GM21515 (cell line): ENCODE data around the gene TSPAN1.

Experiments
- ATAC-seq: cut with Tn5 transposase; IDR thresholded peaks from one replicate; pipeline ENCODE4 v1.9.1; 2021; ENCODE audit not compliant: unreplicated experiment

The TSPAN1 gene, protein sequence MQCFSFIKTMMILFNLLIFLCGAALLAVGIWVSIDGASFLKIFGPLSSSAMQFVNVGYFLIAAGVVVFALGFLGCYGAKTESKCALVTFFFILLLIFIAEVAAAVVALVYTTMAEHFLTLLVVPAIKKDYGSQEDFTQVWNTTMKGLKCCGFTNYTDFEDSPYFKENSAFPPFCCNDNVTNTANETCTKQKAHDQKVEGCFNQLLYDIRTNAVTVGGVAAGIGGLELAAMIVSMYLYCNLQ

DNA sequence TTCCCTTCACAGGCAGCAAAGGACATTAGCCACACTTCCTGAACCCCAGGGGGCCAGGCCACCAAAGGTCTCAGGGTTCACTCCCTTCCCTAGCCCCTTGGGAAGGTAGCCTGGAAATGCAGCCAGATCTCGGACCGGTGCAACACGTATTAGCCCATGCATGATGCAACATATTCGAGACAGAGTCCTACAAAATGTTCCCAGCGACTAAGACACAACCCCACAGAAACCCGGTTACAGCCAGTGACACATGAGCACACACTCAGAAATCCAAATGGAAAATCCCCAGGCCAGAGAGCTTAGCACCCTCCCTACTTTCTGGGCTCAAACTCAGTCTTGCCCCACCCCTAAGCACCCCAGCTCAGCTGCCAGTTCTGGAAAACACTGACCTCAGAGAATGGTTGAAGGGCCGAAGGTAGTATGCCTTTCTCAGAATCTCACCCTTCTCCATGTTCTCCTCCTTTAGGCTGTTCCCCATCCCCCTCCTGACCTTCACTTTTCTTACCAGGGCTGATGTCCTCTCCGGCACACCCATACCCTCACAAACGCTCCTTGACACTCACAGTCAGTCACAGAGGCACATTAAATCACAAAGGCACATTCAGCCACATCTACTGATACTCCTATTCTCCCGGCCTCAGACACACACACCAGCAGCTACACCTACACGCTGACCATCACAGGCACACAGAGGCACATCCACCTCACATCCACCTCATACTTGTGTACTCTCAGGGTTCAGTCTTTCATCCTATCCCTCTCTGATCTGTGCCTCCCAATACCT, at the start of gene TSPAN1:
Gene TSPAN1 (plus strand): TSS at position 640 of the 784 bp plus-strand sequence. CDS start 6,021 bp downstream, outside the sequence.
- no peak for ATAC-seq

DNA sequence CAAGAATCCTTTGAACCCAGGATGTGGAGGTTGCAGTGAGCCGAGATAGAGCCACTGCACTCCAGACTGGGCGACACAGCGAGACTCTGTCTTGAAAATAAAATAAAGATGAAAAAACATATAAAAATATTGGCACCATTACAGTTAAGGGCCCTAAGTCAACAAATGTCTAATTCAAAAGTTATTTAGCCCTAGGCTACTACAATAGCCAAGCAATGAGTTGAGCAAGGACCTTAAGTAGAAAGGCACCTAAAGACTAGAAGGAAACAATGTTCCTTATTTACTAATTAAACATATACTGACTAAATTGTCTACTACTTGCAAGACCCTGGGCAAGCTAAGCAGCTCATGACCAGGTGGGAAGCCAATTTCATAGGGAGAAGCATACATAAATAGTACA, 46.5 kb upstream of the TSPAN1 start:
- no peak for ATAC-seq

DNA sequence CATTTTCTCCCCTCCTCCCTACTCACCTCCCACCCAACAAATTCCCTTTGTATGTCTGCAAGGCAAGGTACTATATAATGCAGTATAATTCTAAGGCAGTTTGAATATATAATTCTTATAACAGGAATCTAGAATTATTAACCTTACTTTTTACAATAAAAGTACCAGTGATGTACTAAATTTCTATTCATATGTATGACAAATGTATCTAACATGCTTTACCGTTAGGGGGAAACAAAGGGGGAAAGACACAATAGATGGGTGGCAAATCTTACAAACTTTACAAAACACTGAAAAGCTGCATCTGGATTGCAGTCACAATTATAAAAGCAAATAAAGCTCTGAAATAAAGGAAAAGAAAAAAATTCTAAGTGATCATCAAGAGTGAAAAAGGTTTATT, 44.8 kb upstream of the TSPAN1 start:
- no peak for ATAC-seq

DNA sequence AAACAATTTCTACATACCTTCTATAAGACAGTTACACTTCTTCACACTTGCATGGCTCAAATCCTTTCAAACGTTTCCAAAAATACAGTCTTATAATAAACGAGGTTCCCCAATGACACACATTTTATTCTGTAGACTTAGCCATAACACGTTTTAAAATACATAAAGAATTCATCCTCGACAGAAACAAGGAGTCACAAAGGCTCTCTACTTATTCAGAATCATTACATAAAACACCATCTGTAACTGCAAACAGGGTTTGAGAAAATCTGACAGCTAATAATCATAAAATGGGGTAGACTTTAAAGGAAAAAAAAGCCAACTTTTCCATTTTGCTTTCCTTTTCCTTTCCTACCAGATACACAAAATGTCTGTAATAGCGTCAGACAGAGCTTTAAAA, 44.3 kb upstream of the TSPAN1 start:
- ATAC-seq = no peak

DNA sequence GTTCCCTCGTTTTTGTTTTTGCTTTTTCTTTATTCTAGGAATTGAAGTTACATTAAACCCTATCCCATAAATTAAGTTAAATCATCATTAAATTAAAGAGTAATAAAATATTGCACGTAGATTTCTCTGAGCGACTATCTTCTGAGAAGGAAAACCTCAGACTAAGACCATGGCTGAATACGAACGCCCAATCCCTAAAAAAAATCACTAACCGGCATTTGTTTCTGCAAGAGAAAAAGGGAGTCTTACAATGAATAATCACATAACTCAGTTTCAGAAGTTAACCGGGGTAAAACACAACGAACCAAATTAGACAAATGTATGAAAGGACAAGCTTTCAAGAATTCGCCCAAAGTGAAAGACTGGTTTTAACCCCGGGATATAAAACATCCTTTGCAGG, 43.8 kb upstream of the TSPAN1 start:
- ATAC-seq = no peak

DNA sequence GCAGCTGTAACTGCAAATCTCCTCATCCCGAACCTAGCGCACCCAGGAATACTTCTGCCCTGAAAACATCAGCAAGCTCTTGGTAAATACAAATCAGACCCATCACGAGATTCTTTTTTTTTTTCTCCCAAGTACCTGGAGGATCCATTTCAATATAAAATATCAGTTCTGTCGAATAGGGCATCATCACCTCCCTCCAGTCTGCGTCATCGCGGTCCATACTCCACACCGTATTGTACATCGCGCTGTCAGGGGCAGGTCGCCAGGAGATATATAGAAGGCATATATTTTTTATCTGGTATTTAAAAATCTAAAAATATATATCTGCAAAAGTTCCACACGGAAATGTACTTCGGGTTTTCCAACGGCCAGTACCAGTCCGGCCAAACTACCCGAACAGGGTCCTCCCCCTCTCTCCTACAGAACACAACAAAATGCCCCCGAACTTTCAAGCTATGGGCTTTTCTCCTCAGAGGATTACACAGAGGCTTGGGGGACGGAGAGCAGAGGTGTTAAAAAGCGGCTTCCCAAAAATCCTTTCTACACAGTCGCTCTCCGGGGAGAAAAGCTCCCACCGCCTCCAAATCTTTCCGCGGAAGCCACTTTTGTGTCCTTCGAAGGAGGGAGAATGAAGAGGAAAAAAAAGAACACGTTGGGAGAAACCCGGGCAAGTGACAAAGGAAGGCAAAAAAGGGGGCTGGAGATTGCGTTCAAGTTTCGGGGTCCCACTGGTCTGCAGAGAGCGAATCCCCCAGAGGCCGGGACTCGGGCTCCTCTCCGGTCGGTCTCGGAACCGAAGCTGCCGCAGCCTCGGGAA, 43.0 kb upstream of the TSPAN1 start:
- ATAC-seq = no peak

DNA sequence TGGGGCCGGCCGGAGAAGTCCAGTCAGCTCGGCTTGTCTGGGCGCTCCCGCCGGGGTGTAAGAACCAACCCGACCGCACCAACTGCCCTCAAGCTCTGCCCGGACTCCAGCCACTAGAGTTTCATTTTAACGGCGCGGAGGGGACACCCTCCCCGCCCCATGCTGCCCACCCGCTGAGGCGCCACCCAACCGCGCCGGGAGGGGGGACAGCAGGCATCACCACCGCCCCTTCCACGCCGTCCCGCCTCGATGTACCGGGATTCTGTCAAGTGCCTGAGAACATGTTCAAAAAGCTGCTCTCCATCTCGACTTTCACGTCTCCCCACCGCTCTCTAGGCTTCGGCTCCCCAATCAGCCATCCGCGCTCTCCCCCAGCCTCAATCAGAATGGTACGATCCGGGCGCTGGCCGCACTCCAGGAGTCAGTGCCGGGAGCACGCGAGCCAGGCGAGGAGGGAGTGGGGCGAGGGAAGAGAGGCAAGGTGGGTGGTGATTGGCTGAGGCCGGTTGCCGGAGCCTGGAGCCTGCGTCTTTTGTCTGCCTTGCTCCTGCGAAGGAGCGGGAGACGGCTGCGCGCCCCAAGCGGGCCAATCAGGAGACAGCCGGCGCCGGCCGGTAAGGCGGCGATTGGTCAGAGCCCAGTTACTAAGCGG, 42.2 kb upstream of the TSPAN1 start, which contains the start of gene PIK3R3:
Gene PIK3R3 (minus strand): TSS at position 101 of the 652 bp plus-strand sequence. CDS start 677 bp downstream, outside the sequence.
- peak; percentile 85 for ATAC-seq

DNA sequence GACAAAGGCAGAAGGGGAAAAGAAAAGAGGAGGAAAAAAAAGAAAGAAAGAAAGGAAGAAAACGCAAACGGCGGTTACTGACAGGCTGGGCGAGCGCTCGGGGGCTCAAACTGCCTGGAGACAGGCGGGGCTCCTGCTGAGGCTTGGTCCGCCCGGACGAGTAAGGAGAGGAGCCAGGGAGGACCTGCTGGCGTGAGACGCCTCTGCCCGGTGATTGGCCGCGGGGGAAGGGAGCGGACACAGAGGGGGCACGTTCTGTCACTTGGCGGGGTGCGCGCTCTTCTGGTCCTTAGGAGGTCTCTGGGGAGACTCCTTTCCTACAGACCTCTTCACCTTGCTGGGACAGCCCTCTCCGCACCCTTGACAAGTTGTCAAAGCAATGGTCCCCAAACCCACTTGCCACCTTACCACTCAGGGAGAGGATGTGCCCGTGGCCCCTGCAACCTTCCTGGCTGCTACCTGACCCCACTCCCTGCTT, 41.7 kb upstream of the TSPAN1 start:
- ATAC-seq = peak; percentile 51

DNA sequence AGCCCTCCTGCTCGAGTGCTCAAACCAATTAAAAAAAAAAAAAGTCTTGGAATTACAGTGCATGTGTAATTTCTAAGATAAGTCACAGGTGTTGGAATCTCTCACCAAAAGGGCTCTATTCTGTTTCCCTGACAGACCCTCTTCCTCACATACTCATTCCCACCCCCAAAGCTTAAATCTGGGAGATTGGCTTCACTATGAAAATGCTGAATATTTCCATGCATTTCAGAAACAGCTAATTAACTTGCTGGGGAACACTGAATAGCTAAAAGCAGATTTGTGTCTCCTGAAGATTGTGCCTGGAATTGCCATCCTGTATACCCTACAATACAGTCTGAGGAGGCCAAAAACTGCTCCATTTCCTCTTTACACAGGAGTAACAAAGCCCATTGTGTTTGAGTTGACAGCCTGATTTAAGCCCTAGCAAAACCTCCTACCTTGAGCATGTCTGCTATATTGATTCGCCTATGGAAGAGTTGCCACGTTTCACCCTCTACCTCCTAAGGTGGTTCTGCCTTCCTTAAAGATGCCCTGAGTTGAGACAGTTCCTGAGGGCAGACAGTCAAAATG, 41.0 kb upstream of the TSPAN1 start:
- no peak for ATAC-seq

DNA sequence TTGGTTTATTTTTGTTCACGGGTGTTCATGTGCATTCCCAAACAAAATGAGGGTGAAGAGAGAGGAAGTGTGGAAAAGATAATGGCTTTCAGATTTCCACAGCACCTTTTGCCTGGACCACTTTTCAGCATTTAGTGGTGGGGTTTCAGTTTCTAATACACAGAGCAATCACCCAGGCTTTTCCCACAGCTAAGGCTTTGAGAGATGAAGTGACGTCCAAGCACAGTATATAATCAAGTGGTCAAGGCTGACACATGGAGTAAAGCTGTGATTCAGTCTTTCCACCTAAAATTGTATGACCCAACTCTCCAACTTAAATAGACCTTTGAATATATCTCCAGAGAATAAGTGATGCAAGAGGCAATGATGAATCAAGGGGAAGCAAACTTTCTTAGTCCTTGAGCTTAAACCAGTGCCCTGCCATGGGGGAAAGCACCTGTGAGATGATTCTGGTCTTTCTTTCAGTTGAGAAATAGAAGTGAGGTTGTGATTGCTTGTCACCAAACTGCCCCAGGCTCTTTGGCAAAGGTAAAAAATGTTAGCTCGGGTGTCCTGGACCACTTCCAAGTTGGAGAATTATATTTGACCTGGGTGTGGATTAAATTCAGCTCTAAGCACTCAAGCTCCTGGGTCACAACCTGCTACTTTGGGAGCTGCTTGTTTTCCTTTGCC, 40.1 kb upstream of the TSPAN1 start:
- no peak for ATAC-seq

DNA sequence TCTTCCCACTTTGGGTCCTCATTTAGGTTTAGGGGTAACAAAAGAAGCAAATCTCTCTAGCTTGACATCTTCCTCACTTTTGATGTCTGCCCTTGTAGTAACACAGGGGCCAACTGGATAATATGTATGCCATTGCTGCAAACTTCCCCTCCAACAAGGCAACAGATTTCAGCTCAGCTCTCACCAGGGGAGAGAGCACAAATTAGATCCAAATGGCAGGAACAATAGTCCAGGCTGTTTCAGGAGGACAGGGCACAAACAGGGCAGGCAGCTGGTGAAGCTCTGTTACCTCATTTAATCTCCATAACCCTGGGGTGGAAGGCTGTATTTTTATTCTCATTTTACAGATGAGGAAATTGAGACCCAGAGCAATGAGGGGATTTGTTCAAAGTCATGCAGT, 38.2 kb upstream of the TSPAN1 start:
- ATAC-seq = no peak

DNA sequence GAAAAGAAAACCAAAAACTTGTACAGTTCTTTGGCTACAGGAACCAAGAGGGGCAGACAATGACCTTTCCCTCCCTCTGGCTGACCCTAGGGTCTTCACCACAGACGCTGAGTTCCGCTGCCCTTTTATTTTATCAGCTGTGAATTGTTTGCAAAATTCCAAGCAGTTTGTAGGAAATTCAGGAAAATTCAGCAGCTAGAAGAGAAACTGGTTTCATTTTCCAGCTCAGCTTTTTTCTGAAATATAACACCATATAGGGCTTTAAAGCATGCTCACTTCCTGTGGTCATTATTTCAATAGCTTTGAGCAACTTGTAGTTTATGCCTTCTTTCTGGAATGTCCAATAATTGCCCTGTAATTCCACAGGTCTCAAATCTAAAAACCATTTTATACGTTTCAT, 37.0 kb upstream of the TSPAN1 start:
- ATAC-seq = no peak

DNA sequence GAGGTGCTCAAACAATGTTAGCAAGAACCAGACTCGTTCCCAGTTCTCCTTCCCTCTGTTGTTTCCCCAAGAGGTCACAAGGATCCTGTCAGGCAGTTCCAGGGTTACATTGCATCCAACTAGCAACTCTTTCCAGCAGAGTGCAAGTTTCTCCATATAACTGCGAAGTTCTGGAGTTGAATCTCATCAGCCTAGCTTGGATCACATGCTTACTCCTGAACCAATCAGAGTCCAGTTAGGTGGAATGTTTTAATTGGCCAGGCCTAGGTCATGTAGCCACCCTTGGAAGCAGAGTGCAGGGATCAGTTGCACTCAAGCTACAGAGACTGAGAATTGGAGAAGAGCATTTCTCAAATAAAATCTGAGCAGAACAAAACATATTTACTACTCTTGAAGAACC, 26.6 kb upstream of the TSPAN1 start:
- ATAC-seq = no peak

DNA sequence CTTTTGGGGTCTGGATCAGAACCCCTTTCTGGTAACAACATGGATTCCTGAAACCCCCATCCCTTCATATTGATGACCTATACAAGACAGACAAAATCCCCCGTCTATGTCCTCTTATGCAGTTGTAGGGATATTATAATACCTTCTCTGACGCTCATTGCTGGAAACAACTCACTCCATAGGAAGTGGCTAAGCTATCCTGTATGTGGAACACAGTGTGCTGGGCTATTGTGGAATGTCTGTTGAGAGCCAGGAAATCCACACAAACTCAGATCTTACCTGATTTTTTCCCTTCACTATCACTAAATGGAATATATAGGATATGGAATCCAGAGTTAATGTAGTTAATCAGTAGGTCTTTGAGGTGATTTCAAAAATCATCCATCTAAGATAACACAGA, 24.8 kb upstream of the TSPAN1 start:
- no peak for ATAC-seq

DNA sequence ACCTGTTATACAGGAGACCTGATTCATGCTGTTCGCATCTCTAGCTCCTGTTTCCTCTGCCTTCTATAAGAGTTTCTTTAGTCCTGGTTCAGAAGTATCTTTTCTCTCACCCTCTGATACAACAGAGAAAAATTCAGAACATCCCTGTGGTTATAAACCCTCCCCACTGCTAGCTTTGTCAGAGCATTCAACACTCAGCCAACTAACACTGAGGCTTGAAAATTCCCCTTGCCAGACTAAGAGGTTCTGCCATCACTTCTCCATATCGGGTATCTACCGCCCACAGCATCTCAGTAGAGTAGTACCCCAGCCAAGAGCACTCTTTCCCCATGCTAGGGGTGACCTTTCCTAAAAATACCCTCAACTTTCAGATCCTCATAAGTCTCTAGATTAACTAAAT, 22.9 kb upstream of the TSPAN1 start:
- no peak for ATAC-seq

DNA sequence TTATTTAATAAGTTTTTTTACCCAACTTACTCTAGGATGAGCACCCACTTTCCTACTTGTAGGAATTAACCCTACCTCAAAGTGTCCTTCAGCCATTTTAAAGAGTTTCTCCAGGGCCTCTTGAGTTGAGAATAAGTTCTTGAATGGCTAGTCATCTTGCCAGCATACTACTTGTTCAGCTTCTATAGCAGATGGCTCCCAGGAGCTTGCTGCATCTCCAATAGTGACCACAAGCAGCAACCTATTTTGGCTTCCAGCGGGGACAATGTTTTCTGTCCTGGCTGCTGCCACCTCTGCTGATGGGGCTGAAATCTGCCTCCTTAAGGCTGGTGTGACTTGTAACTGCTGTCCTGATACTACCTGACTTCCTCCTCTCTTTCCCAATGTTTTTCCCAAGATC, 21.7 kb upstream of the TSPAN1 start:
- ATAC-seq = no peak

DNA sequence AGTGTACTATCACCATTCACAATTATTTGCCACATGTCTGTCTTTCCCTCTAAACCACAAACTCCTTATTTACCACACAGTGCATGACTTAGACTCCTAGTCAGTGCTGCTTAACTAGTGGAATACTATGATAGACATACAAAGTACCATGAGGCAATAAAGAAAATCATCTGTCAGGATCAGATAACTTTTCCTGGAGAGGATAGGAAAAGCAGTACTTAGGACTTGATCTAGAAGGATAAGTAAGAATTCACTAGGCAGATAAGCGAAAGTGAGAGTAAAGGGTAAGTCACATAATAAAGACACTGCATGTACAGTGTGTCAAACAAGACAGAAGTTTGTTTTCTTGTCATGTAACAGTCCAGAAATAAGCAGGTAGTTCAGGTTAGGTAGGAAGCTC, 21.2 kb upstream of the TSPAN1 start:
- no peak for ATAC-seq

DNA sequence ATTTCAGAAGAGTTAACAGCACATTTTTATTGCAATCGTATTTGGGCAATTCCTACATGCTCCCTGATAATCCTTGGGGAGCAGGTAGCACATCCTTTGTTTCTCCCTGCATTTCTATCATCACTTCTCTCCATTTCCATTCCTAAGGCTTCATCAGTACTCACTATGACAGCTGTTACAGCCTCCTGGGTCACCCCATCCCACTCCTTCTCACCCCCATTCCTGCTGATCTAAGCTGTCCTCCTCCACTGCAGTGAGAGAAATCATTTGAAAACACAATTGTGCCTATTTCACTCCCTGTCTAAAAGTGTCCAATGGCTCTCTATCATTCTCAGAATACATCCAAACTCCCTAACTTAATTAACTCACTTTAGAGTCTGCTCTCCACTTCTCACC, 17.0 kb upstream of the TSPAN1 start:
- ATAC-seq = no peak

DNA sequence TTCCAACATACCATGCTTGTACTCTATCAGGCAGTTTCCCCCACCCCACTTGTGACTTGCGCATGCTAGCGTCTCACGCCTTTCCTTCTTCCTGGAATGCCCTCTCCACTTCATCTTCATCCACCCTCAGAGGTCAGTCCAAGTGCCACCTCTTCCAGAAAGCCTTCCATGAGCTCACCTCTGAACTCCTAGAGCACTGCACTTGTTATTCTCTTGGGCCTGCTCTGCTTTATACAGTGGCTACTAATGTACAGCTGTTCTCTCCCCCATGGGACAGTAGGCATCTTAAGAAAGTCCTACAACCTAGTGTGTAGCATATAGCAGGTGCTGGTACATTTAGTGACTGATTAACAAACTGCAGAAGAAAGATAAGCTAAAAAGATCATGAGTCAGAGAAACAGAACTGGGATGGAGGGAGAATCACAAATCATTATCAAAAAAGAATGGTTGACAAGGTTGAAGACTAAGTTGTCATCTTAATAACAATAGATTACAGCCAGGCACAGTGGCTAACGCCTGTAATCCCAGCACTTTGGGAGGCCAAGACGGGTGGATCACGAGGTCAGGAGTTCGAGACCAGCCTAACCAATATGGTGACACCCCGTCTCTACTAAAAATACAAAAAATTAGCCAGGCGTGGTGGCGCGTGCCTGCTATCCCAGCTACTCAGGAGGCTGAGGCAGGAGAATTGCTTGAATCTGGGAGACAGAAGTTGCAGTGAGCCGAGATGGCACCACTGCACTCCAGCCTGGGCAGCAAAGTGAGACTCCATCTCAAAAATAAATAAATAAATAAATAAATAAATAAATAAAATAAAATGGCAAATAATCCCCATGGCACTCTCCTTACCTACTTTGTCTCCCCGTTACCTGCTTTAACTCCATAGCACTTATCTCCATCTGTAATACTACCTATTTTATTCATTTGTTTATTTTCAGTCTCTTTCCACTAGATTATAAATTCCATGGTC, 16.3 kb upstream of the TSPAN1 start:
- ATAC-seq = no peak
